Psoas muscle (tissue), 8 donors: ENCODE results near the gene TLR6. TPM values are rescaled to one million over a fixed set of nuclear protein-coding genes. Genes with fewer than 3 reads are reported as not detected.

Experiments
- ATAC-seq, 4 donors: fragments of 200-7000 bp; cut with Tn5 transposase; one replicate each; pipeline ENCODE4 v1.9.1; 2020; ENCODE audit warnings: moderate library complexity in 3 of 4, mild to moderate bottlenecking in 2 of 4
- DNase-seq, 2 donors: peaks; one replicate each; pipeline ENCODE4 v3.0.0-alpha.2; 2020
- H3K27ac ChIP-seq: fragments of 200-600 bp; one replicate; pipeline ENCODE4 v1.8.0; 2022
- H3K27me3 ChIP-seq, 3 donors: fragments of 200-600 bp in 1 of 3; one replicate each; pipeline versions ENCODE4 v1.6.1 to v1.8.0; 2013 to 2022; ENCODE audit warnings: low read length in 2 of 3, mild to moderate bottlenecking in 2 of 3, moderate library complexity in 1 of 3; ENCODE audit not compliant: insufficient read depth in 3 of 3
- H3K36me3 ChIP-seq, 2 donors: fragments of 200-600 bp in 1 of 2; one replicate each; pipeline versions ENCODE4 v1.6.1 to v1.8.0; 2013 to 2022; ENCODE audit warnings: low read depth in 1 of 2, mild to moderate bottlenecking in 1 of 2, moderate library complexity in 1 of 2; ENCODE audit not compliant: insufficient read depth in 1 of 2
- H3K4me1 ChIP-seq: fragments of 200-600 bp; one replicate; pipeline ENCODE4 v1.8.0; 2022
- H3K4me3 ChIP-seq: fragments of 200-600 bp; one replicate; pipeline ENCODE4 v1.8.0; 2022; ENCODE audit warnings: mild to moderate bottlenecking
- H3K9me3 ChIP-seq: fragments of 200-600 bp; one replicate; pipeline ENCODE4 v1.8.0; 2022
- WGBS, 3 donors: extraction: QIAGEN DNeasy Blood & Tissue Kit; methylation state at CpG; one replicate each; pipeline versions ENCODE4 v1.1.6 to v1.1.7; 2013; 5-methylcytosine and 5-hydroxymethylcytosine counted together
- intact Hi-C, 2 donors: fragments of 100-400 bp; cut with DNase I; formaldehyde crosslinking; loops; one replicate each; pipeline versions ENCODE4 v1.11.0 to v1.14.2; 2022
- polyA plus RNA-seq, 3 donors: library from polyadenylated mRNA; stranded (reverse); fragments of 200-250 nt; gene quantifications; one replicate each; pipeline ENCODE4 v1.2.3, GENCODE V29; 2013
- total RNA-seq, 4 donors: library from RNA; stranded (reverse); fragmentation: NEBNext Ultra II Directional in 2 of 4; extraction: Animal tissue kit (Norgen Biotek cat#: 25700) in 2 of 4; gene quantifications; one replicate each; pipeline versions ENCODE4 v1.2.1 to v1.2.4, GENCODE V29; 2021 to 2023
- TF ChIP-seq, protein P1 (sequence below): fragments of 200-600 bp; IDR thresholded peaks from one replicate; pipeline ENCODE4 v1.8.0; 2022; ENCODE audit warnings: antibody characterized with exemption
- donor health status: healthy with polysubstance abuse.
- donor health status: DM: no; HTN: no; CAD: no; lungs with moderate emphysema.
- donor health status: Bipolar disorder and iron deficiency.
- donor health status: healthy.
- donor health status: DM: yes; HTN: yes; CAD: no.
- donor health status: DM: no; HTN: no; CAD: no.
- donor health status: DM: no; HTN: no; CAD: no.
- donor health status: DM: yes; HTN: yes; CAD: no.

The TLR6 gene
- total and polyA plus RNA-seq, 7 donors, result 0.12 to 1.3 (median 0.79) TPM

DNA sequence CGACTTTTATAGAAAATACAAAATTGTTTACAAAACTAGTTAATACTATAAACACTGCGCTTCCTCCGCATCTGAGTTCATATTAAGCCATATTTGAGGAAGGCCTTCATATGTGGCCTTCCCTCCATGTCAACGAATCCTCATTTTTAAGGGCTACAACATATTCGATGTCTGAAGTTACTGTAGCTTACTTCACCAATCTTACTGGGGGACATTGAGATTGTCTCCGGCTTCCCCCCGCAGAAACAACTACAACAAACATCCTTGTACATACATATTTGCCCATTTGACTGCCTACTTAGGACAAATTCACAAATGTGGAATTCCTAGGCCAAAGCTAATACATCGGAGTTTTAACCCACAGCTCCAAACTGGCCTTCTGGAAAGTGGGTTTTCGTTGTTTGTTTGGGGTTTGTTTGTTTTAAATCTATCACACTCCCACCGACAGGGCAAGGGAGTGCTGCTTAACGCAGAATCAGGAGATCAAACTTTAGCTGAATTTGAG is 10.4 kb upstream of the TLR6 start:
- Histone ChIP-seq H3K4me3 (peak overlapping the region; percentile 89), H3K4me1 (peaks cover 39% of the 10 kb centered on the region), H3K9me3 (no peaks in the 10 kb centered on the region), H3K27me3 (no peaks in the 10 kb centered on the region), H3K36me3 (peaks cover 0 to 11% of the 10 kb centered on the region in 2 donors), H3K27ac (peak overlapping the region; percentile 92)
- no peak for DNase-seq
- TF ChIP-seq, protein P1, sequence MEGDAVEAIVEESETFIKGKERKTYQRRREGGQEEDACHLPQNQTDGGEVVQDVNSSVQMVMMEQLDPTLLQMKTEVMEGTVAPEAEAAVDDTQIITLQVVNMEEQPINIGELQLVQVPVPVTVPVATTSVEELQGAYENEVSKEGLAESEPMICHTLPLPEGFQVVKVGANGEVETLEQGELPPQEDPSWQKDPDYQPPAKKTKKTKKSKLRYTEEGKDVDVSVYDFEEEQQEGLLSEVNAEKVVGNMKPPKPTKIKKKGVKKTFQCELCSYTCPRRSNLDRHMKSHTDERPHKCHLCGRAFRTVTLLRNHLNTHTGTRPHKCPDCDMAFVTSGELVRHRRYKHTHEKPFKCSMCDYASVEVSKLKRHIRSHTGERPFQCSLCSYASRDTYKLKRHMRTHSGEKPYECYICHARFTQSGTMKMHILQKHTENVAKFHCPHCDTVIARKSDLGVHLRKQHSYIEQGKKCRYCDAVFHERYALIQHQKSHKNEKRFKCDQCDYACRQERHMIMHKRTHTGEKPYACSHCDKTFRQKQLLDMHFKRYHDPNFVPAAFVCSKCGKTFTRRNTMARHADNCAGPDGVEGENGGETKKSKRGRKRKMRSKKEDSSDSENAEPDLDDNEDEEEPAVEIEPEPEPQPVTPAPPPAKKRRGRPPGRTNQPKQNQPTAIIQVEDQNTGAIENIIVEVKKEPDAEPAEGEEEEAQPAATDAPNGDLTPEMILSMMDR, result no peak
- no peak for ATAC-seq
- intact Hi-C loops, result no loop called here
- 41 to 45% (median 44%) methylated on average over 11 of the region's 11 CpGs for WGBS, 3 donors

DNA sequence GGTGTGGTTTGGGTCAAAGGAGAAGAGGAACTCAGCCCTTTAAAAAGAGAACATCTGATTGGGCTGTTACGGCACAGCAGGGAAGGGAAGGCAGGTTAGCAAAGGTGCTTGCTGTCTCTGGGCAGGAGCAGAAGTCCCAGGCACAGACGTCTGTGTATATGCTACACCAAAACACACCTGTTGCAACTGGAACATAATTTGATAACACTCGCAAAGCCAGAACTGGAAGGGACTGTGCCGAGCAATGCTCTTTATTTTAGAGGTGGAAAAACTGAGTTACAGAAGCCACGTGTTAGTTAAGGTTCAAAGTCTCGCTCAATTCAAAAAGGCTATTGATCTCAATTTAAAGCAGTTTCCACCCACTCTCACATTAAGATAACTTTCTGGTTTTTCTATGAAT is 8.8 kb upstream of the TLR6 start:
- peaks cover 26% of the 10 kb centered on the region for H3K4me1 ChIP-seq
- ATAC-seq (no peak), DNase-seq (no peak)
- WGBS, 3 donors, result 38 to 62% (median 41%) methylated on average over 6 of the region's 6 CpGs
- TF ChIP-seq, protein P1, result no peak
- no peaks in the 10 kb centered on the region for H3K9me3 ChIP-seq
- no peaks in the 10 kb centered on the region for H3K27me3 ChIP-seq
- H3K36me3 ChIP-seq, result peaks cover 0 to 6% of the 10 kb centered on the region in 2 donors
- no peak overlapping the region for H3K27ac ChIP-seq
- H3K4me3 ChIP-seq, result no peak overlapping the region
- intact Hi-C loops, result no loop called here

- Histone ChIP-seq H3K9me3 (no peaks in the 10 kb centered on the region), H3K36me3 (no peaks in the 10 kb centered on the region), H3K27me3 (no peaks in the 10 kb centered on the region), H3K27ac (no peak overlapping the region), H3K4me1 (peaks cover 15% of the 10 kb centered on the region), H3K4me3 (no peak overlapping the region)
- TF ChIP-seq, protein P1, result no peak
- intact Hi-C loops, result no loop called here
- DNase-seq (no peak), ATAC-seq (no peak)
- WGBS, 3 donors, result 86 to 92% (median 90%) methylated on average over 4 of the region's 4 CpGs
These were observed 5.2 kb upstream of the TLR6 start for GRCh38 chr4:38861791-38862190.

- intact Hi-C loops, result no loop called here
- Histone ChIP-seq H3K4me1 (peaks cover 17% of the 10 kb centered on the region), H3K9me3 (no peaks in the 10 kb centered on the region), H3K4me3 (no peak overlapping the region), H3K27ac (no peak overlapping the region), H3K27me3 (no peaks in the 10 kb centered on the region), H3K36me3 (no peaks in the 10 kb centered on the region)
- ATAC-seq (peak in 1 of 4 donors; percentile 58), DNase-seq (no peak)
- WGBS, 3 donors, result 41 to 45% (median 43%) methylated on average over 5 of the region's 5 CpGs
- TF ChIP-seq, protein P1, result peak; percentile 52
These were observed 4.3 kb upstream of the TLR6 start for GRCh38 chr4:38860788-38861424.

DNA sequence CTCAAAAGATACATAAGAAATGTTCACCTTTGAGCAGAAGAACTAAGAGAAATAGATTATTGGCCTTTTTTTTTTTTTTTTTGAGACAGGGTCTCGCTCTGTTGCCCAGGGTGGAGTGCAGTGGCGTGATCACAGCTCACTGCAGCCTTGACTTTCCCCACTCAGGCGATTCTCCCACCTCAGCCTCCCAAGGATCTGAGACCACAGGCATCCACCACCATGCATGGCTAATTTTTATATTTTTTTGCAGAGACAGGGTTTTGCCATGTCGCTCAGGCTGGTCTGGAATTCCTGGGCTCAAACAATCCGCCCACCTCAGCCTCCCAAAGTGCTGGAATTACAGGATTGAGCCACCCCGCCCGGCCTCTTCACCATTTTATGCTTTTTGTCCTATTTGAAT is 2.9 kb upstream of the TLR6 start:
- TF ChIP-seq, protein P1, result no peak
- Histone ChIP-seq H3K4me1 (peaks cover 17% of the 10 kb centered on the region), H3K27me3 (no peaks in the 10 kb centered on the region), H3K9me3 (no peaks in the 10 kb centered on the region), H3K27ac (no peak overlapping the region), H3K4me3 (no peak overlapping the region), H3K36me3 (no peaks in the 10 kb centered on the region)
- intact Hi-C loops, result loop anchor here (5.0 kb wide), 1 partner anchor 102 kb away; no protein-coding TSS in a partner anchor
- DNase-seq (no peak), ATAC-seq (no peak)
- 94 to 96% (median 95%) methylated on average over 7 of the region's 7 CpGs for WGBS, 3 donors
